Cardiac muscle cell (in vitro differentiated cells and primary cell): ENCODE data around the gene FCHO1. TPM values are rescaled to one million over a fixed set of nuclear protein-coding genes. Genes with fewer than 3 reads are reported as not detected.

Source experiments
- DNase-seq, 2 donors: peaks; one replicate each; pipeline versions ENCODE4 v3.0.0 to v3.0.0-alpha.2; 2010 to 2017; ENCODE audit warnings: low read depth in 1 of 2, low spot score in 1 of 2
- H3K27ac ChIP-seq: fragments of 200-600 bp; sonication (generic); 2 replicates; pipeline ENCODE4 v1.5.1; 2016
- H3K27me3 ChIP-seq: fragments of 200-600 bp; sonication (generic); 2 replicates; pipeline ENCODE4 v1.6.0; 2016; ENCODE audit warnings: control low read depth
- H3K36me3 ChIP-seq: fragments of 200-600 bp; sonication (generic); 2 replicates; pipeline ENCODE4 v1.5.1; 2016; ENCODE audit warnings: control low read depth
- H3K4me1 ChIP-seq: fragments of 200-600 bp; sonication (generic); 2 replicates; pipeline ENCODE4 v1.8.1; 2017; ENCODE audit warnings: low read depth, mild to moderate bottlenecking, mixed run types
- H3K4me3 ChIP-seq: fragments of 200-600 bp; sonication (generic); 2 replicates; pipeline ENCODE4 v1.5.1; 2016; ENCODE audit warnings: mild to moderate bottlenecking
- H3K9me3 ChIP-seq: fragments of 200-600 bp; sonication (generic); 2 replicates; pipeline ENCODE4 v1.5.1; 2017; ENCODE audit warnings: low read depth, mild to moderate bottlenecking, control low read depth
- CTCF ChIP-seq: IDR thresholded peaks from 2 replicates; pipeline ENCODE4 v1.5.1; 2012; ENCODE audit warnings: low read depth, mild to moderate bottlenecking, low read length
- polyA plus RNA-seq: library from polyadenylated mRNA; unstranded; fragments of >200 nt; fragmentation: Nextera tagmentation; extraction: Ambion mirVana; gene quantifications from 2 replicates; pipeline ENCODE4 v1.2.1, GENCODE V29; 2016
- total RNA-seq: library from RNA; depleted of rRNA; stranded (reverse); fragments of >200 nt; gene quantifications from 2 replicates; pipeline ENCODE4 v1.2.3, GENCODE V29; 2016

Gene FCHO1
- total and polyA plus RNA-seq, 2 experiments from 2014 or later, result 2.5 to 3.1 TPM

DNA sequence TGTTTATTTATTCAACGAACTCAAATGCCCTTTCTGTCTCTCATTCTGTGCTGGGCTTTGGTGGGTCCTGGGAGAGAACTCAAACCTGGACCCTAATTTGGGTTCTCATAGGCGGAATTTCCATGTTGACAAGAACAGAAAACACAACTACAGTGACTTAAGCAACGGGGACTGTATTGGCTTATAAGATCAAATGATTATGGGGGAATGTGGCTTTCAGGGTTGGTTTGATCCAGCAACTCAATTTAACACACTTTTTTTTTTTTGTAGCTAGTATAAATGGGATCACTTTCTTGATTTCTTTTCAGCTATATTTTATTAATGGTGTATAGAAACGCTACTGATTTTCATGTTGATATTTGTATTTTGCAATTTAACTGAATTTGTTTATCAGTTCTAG, 9.9 kb downstream of the FCHO1 start:
- Histone ChIP-seq H3K9me3 (no peaks in the 10 kb centered on the region), H3K4me1 (no peaks in the 10 kb centered on the region), H3K27me3 (no peaks in the 10 kb centered on the region), H3K27ac (no peak overlapping the region), H3K4me3 (no peak overlapping the region), H3K36me3 (no peaks in the 10 kb centered on the region)
- no peak for DNase-seq
- no peak for TF ChIP-seq CTCF

- Histone ChIP-seq H3K27ac (no peak overlapping the region), H3K9me3 (no peaks in the 10 kb centered on the region), H3K4me3 (no peak overlapping the region), H3K4me1 (no peaks in the 10 kb centered on the region), H3K36me3 (no peaks in the 10 kb centered on the region), H3K27me3 (no peaks in the 10 kb centered on the region)
- DNase-seq, result peak; percentile 60 to 78
- no peak for TF ChIP-seq CTCF
Observed at GRCh38 chr19:17762505-17763229, 11.4 kb downstream of the FCHO1 start.

GRCh38 chr19:17764348-17764747, 13.1 kb downstream of the FCHO1 start:
- TF ChIP-seq CTCF, result no peak
- Histone ChIP-seq H3K4me1 (no peaks in the 10 kb centered on the region), H3K36me3 (no peaks in the 10 kb centered on the region), H3K27ac (no peak overlapping the region), H3K27me3 (no peaks in the 10 kb centered on the region), H3K9me3 (no peaks in the 10 kb centered on the region), H3K4me3 (no peak overlapping the region)
- no peak for DNase-seq

GRCh38 chr19:17765069-17765618, 13.9 kb downstream of the FCHO1 start:
- no peak for DNase-seq
- Histone ChIP-seq H3K27me3 (no peaks in the 10 kb centered on the region), H3K4me1 (no peaks in the 10 kb centered on the region), H3K36me3 (no peaks in the 10 kb centered on the region), H3K4me3 (no peak overlapping the region), H3K9me3 (no peaks in the 10 kb centered on the region), H3K27ac (no peak overlapping the region)
- no peak for TF ChIP-seq CTCF

DNA sequence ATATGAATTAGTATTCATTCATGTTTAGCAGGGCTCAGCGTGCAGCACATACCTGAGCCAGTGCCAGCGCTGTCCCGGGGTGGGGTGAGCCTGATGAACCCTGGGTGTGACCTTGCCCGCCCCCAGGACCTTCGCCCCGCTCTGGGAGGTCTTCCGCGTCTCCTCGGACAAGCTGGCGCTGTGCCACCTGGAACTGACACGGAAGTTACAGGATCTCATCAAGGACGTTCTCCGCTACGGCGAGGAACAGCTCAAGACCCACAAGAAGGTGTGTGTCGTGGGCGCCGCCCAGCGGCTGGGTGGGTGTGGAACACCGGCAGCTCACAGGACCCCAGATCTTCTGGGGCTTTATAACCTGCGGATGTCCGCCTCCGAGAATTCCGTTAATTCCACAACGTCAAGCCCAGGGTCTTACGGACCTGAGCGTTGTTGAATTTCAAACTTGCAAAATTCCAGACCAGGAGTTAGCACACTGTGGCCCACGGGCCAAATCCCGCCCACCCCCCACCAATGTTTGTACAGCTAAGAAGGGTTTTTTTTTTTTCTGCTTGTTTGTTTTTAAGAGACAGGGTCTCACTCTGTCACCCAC, 15.4 kb downstream of the FCHO1 start:
- TF ChIP-seq CTCF, result peak; percentile 98
- Histone ChIP-seq H3K36me3 (no peaks in the 10 kb centered on the region), H3K27me3 (no peaks in the 10 kb centered on the region), H3K4me1 (no peaks in the 10 kb centered on the region), H3K27ac (no peak overlapping the region), H3K9me3 (no peaks in the 10 kb centered on the region), H3K4me3 (no peak overlapping the region)
- peak; percentile 88 to 92 for DNase-seq
